WI38 (cell line): ENCODE measurements around the gene NR2F1-AS1.
"Not testable (repeated sequence)": the region's sequence is repeated elsewhere in the genome, so short reads cannot be mapped to it uniquely, and the experiment has no call there.

Source experiments
- H3K4me3 ChIP-seq: 2 replicates; pipeline ENCODE4 v1.5.1; 2011; ENCODE audit warnings: low read depth, mild to moderate bottlenecking, control low read depth, low read length
- TF ChIP-seq, protein P1 (sequence below): IDR thresholded peaks from 2 replicates; pipeline ENCODE4 v1.5.1; 2012; ENCODE audit warnings: low read depth, mild to moderate bottlenecking, control low read depth, low read length

The NR2F1-AS1 gene

GRCh38 chr5:93497096-93497495 is 83.9 kb downstream of the NR2F1-AS1 start:
- no peak overlapping the region for H3K4me3 ChIP-seq
- TF ChIP-seq, protein P1, sequence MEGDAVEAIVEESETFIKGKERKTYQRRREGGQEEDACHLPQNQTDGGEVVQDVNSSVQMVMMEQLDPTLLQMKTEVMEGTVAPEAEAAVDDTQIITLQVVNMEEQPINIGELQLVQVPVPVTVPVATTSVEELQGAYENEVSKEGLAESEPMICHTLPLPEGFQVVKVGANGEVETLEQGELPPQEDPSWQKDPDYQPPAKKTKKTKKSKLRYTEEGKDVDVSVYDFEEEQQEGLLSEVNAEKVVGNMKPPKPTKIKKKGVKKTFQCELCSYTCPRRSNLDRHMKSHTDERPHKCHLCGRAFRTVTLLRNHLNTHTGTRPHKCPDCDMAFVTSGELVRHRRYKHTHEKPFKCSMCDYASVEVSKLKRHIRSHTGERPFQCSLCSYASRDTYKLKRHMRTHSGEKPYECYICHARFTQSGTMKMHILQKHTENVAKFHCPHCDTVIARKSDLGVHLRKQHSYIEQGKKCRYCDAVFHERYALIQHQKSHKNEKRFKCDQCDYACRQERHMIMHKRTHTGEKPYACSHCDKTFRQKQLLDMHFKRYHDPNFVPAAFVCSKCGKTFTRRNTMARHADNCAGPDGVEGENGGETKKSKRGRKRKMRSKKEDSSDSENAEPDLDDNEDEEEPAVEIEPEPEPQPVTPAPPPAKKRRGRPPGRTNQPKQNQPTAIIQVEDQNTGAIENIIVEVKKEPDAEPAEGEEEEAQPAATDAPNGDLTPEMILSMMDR = no peak

- TF ChIP-seq, protein P1 = no peak
- H3K4me3 ChIP-seq = no peak overlapping the region
Measured at GRCh38 chr5:93479982-93480509, 101.0 kb downstream of the NR2F1-AS1 start.

DNA sequence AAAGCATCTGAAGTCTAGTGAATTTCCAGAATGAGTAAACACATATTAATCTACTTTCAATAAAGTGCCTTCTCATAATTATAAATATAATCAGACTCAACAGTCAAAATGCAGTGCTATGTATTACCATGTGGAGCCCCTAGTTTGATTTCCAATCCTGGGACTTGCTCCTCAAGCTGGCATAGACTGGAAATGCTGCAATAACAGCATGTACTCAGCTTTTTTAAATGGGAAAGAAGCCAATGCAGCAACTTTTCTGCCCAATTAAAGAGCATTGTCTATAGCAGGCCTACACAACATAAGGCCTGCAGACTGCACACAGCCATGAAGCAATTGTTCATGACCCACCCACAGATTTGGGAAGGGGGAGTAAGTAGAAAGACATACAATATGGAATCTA is 103.2 kb downstream of the NR2F1-AS1 start:
- TF ChIP-seq, protein P1 = no peak
- H3K4me3 ChIP-seq = no peak overlapping the region

GRCh38 chr5:93476251-93476742 is 104.7 kb downstream of the NR2F1-AS1 start:
- TF ChIP-seq, protein P1 = no peak
- H3K4me3 ChIP-seq = no peak overlapping the region

DNA sequence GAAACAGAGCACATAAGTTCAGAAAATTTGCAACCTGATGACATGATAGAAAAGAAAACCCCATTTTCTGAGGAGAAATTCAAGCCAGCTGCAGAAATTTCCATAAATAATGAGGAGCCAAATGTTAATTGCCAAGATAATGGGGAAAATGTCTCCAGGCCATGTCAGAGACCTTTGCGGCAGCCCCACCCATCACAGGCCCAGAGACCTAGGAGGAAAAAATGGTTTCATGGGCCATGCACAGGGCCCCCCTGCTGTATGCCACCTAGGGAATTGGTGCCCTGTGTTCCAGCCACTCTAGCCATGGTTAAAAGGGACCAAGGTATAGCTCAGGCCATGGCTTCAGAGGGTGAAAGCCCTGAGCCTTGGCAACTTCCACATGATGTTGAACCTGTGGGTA is 118.1 kb downstream of the NR2F1-AS1 start:
- no peak overlapping the region for H3K4me3 ChIP-seq
- TF ChIP-seq, protein P1 = no peak

DNA sequence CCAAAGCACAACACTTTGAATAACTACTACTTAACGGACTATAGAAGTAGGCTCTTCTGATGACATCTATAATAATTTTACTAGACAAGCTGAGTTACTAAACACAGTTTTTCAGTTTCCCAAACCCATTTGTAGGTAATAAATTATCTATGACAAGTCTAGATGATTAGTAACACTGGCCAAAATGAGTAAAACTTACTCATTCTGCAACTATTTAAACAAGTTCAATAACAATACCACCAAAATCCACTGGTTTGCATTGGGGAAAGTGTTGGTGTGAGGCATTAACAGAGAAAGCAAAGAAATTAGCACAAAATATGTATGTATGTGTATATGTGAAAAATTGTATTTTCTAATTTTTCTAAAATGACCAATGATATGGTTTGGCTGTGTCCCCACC is 119.3 kb downstream of the NR2F1-AS1 start:
- TF ChIP-seq, protein P1 = no peak
- H3K4me3 ChIP-seq = no peak overlapping the region

- TF ChIP-seq, protein P1 = no peak
- H3K4me3 ChIP-seq = no peak overlapping the region
Measured at GRCh38 chr5:93460286-93460685, 120.7 kb downstream of the NR2F1-AS1 start.

GRCh38 chr5:93456796-93457195 is 124.2 kb downstream of the NR2F1-AS1 start:
- not testable (repeated sequence) for H3K4me3 ChIP-seq
